GM12875 (cell line): ENCODE results near the gene CDK17.

ENCODE experiments used
- H3K4me3 ChIP-seq: one replicate; pipeline ENCODE4 v1.5.1; 2011; ENCODE audit warnings: low read depth, low read length, control low read depth
- CTCF ChIP-seq: IDR thresholded peaks from 2 replicates; pipeline ENCODE4 v1.5.1; 2011; ENCODE audit warnings: low read depth, mild to moderate bottlenecking, control low read depth, inconsistent platforms, low read length, moderate library complexity, borderline replicate concordance; ENCODE audit not compliant: insufficient read depth

CDK17 gene

GRCh38 chr12:96329545-96329944 is 70.7 kb downstream of the CDK17 start:
- no peak overlapping the region for H3K4me3 ChIP-seq
- TF ChIP-seq CTCF: no peak

GRCh38 chr12:96329018-96329417 is 71.2 kb downstream of the CDK17 start:
- no peak for TF ChIP-seq CTCF
- no peak overlapping the region for H3K4me3 ChIP-seq

- TF ChIP-seq CTCF: no peak
- no peak overlapping the region for H3K4me3 ChIP-seq
Measured at GRCh38 chr12:96327889-96328288, 72.3 kb downstream of the CDK17 start.

GRCh38 chr12:96327346-96327745 is 72.9 kb downstream of the CDK17 start:
- H3K4me3 ChIP-seq: no peak overlapping the region
- no peak for TF ChIP-seq CTCF

- TF ChIP-seq CTCF: no peak
- no peak overlapping the region for H3K4me3 ChIP-seq
Measured at GRCh38 chr12:96326628-96327227, 73.5 kb downstream of the CDK17 start.

- no peak for TF ChIP-seq CTCF
- no peak overlapping the region for H3K4me3 ChIP-seq
Measured at GRCh38 chr12:96323906-96324305, 76.3 kb downstream of the CDK17 start.

GRCh38 chr12:96322720-96323119 is 77.5 kb downstream of the CDK17 start:
- no peak for TF ChIP-seq CTCF
- no peak overlapping the region for H3K4me3 ChIP-seq
